HFFc6 (cell line): ENCODE measurements around the gene ZMYND15. TPM values are rescaled to one million over a fixed set of nuclear protein-coding genes. Genes with fewer than 3 reads are reported as not detected.

Experiments
- DNase-seq: peaks from one replicate; pipeline ENCODE4 v3.0.0-alpha.2; 2018
- H3K27ac Mint-ChIP-seq: 2 replicates; pipeline ENCODE4 v1.8.0; 2020; ENCODE audit warnings: mild to moderate bottlenecking, mixed read lengths
- H3K27me3 Mint-ChIP-seq: 2 replicates; pipeline ENCODE4 v1.8.0; 2021; ENCODE audit warnings: mild to moderate bottlenecking, moderate library complexity, mixed read lengths; ENCODE audit not compliant: insufficient read depth
- H3K36me3 Mint-ChIP-seq: 2 replicates; pipeline ENCODE4 v1.8.0; 2021; ENCODE audit warnings: low read depth, mixed read lengths
- H3K4me1 Mint-ChIP-seq: 2 replicates; pipeline ENCODE4 v1.8.0; 2020; ENCODE audit warnings: low read depth, mixed read lengths
- H3K4me3 Mint-ChIP-seq: 2 replicates; pipeline ENCODE4 v1.8.0; 2020; ENCODE audit warnings: mild to moderate bottlenecking, moderate library complexity, mixed read lengths
- H3K9me3 Mint-ChIP-seq: 2 replicates; pipeline ENCODE4 v1.8.0; 2020; ENCODE audit warnings: mild to moderate bottlenecking, mixed read lengths
- total RNA-seq, 6 experiments: library from RNA; stranded (reverse); fragmentation: NEBNext Ultra II Directional; extraction: Animal tissue kit (Norgen Biotek cat#: 25700); gene quantifications; 2 replicates in 1 of 6; 3 replicates in 5 of 6; pipeline ENCODE4 v1.2.3, GENCODE V29; 2021
- TF ChIP-seq, protein P1 (sequence below): fragments of 200-600 bp; sonication (generic); IDR thresholded peaks from 2 replicates; pipeline ENCODE4 v1.5.0; 2021; ENCODE audit warnings: antibody characterized with exemption, mild to moderate bottlenecking

ZMYND15 gene
- total RNA-seq, 6 experiments from 2014 or later: not detected

DNA sequence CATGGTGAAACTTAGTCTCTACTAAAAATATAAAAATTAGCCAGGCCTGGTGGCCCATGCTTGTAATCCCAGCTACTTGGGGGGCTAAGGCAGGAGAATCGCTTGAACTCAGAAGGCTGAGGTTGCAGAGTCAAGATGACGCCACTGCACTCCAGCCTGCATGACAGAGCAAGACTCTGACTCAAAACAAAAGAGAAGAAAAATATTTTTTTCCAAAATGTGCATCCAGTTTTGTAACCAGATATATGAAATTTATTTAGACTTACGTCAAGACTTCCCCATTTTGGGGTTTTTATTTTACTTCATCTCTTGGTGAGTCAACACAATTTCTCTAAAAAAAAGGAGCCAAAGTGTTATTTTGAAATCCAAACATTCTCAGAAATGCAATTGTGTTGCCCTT is 26.6 kb downstream of the ZMYND15 start:
- no peaks in the 10 kb centered on the region for H3K36me3 Mint-ChIP-seq
- H3K4me1 Mint-ChIP-seq: peaks cover 10% of the 10 kb centered on the region; the same call in 1 of the 2 replicates
- H3K9me3 Mint-ChIP-seq: no peaks in the 10 kb centered on the region
- H3K4me3 Mint-ChIP-seq: no peak overlapping the region
- TF ChIP-seq, protein P1, sequence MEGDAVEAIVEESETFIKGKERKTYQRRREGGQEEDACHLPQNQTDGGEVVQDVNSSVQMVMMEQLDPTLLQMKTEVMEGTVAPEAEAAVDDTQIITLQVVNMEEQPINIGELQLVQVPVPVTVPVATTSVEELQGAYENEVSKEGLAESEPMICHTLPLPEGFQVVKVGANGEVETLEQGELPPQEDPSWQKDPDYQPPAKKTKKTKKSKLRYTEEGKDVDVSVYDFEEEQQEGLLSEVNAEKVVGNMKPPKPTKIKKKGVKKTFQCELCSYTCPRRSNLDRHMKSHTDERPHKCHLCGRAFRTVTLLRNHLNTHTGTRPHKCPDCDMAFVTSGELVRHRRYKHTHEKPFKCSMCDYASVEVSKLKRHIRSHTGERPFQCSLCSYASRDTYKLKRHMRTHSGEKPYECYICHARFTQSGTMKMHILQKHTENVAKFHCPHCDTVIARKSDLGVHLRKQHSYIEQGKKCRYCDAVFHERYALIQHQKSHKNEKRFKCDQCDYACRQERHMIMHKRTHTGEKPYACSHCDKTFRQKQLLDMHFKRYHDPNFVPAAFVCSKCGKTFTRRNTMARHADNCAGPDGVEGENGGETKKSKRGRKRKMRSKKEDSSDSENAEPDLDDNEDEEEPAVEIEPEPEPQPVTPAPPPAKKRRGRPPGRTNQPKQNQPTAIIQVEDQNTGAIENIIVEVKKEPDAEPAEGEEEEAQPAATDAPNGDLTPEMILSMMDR: no peak
- peaks cover 17% of the 10 kb centered on the region for H3K27me3 Mint-ChIP-seq
- no peak overlapping the region for H3K27ac Mint-ChIP-seq
- no peak for DNase-seq

GRCh38 chr17:4766723-4767122 is 27.1 kb downstream of the ZMYND15 start:
- Mint-ChIP-seq H3K4me1 (peaks cover 10% of the 10 kb centered on the region; the same call in 1 of the 2 replicates), H3K27ac (no peak overlapping the region), H3K36me3 (no peaks in the 10 kb centered on the region), H3K4me3 (no peak overlapping the region), H3K9me3 (no peaks in the 10 kb centered on the region), H3K27me3 (peaks cover 16% of the 10 kb centered on the region)
- no peak for DNase-seq
- TF ChIP-seq, protein P1: no peak

- TF ChIP-seq, protein P1: no peak
- no peak overlapping the region for H3K27ac Mint-ChIP-seq
- no peaks in the 10 kb centered on the region for H3K9me3 Mint-ChIP-seq
- no peak for DNase-seq
- no peaks in the 10 kb centered on the region for H3K36me3 Mint-ChIP-seq
- peaks cover 24% of the 10 kb centered on the region for H3K27me3 Mint-ChIP-seq
- H3K4me1 Mint-ChIP-seq: peaks cover 10% of the 10 kb centered on the region; the same call in 1 of the 2 replicates
- H3K4me3 Mint-ChIP-seq: no peak overlapping the region
Observed at GRCh38 chr17:4768298-4768697, 28.7 kb downstream of the ZMYND15 start.

- H3K4me3 Mint-ChIP-seq: no peak overlapping the region
- TF ChIP-seq, protein P1: no peak
- DNase-seq: peak; percentile 46
- no peaks in the 10 kb centered on the region for H3K9me3 Mint-ChIP-seq
- peaks cover 10% of the 10 kb centered on the region; the same call in 1 of the 2 replicates for H3K4me1 Mint-ChIP-seq
- H3K27ac Mint-ChIP-seq: no peak overlapping the region
- no peaks in the 10 kb centered on the region for H3K36me3 Mint-ChIP-seq
- peaks cover 25% of the 10 kb centered on the region for H3K27me3 Mint-ChIP-seq
Observed at GRCh38 chr17:4769628-4770027, 30.0 kb downstream of the ZMYND15 start.

- no peak within 1 kb of the TSS for H3K4me3 Mint-ChIP-seq
- TF ChIP-seq, protein P1: no peak
- peaks cover 42% of the 10 kb centered on the region for H3K27me3 Mint-ChIP-seq
- H3K27ac Mint-ChIP-seq: no peak within 1 kb of the TSS
- DNase-seq: no peak
- no peaks in the 10 kb centered on the region for H3K36me3 Mint-ChIP-seq
- no peaks in the 10 kb centered on the region for H3K9me3 Mint-ChIP-seq
- H3K4me1 Mint-ChIP-seq: peaks cover 10% of the 10 kb centered on the region; the same call in 1 of the 2 replicates
Observed at GRCh38 chr17:4771519-4772234, 32.0 kb downstream of the ZMYND15 start, which contains the start of gene TM4SF5. TM4SF5 (plus strand) TSS chr17:4771886; CDS start chr17:4771923, 37 bp downstream.
